Activated B cell treated with CpG ODN at 0.5 μM for 24 hours (primary cell): ENCODE data around the gene SEMA5B. TPM values are rescaled to one million over a fixed set of nuclear protein-coding genes. Genes with fewer than 3 reads are reported as not detected.

ENCODE experiments used
- ATAC-seq: fragments of 200-7000 bp; cut with Tn5 transposase; one replicate; pipeline ENCODE4 v1.10.0; 2021; ENCODE audit warnings: low read depth, mild to moderate bottlenecking, moderate library complexity
- CTCF ChIA-PET: fragments of 350-600 bp; sonication (Branson Sonifier 250); formaldehyde crosslinking; loops from one replicate; lab custom pipeline; 2021; ENCODE audit warnings: antibody characterized with exemption; lab: Charles Lee
- POLR2A ChIA-PET: fragments of 350-600 bp; sonication (Branson Sonifier 250); formaldehyde crosslinking; loops from one replicate; lab custom pipeline; 2021; ENCODE audit warnings: antibody characterized with exemption; lab: Charles Lee
- DNase-seq: peaks from one replicate; pipeline ENCODE4 v3.0.0; 2022
- H3K27ac Mint-ChIP-seq: one replicate; pipeline ENCODE4 v1.8.0; 2020; ENCODE audit warnings: mixed read lengths
- H3K27me3 Mint-ChIP-seq: one replicate; pipeline ENCODE4 v1.8.0; 2021; ENCODE audit warnings: mixed read lengths
- H3K36me3 Mint-ChIP-seq: one replicate; pipeline ENCODE4 v1.8.0; 2021; ENCODE audit warnings: low read depth, mixed read lengths
- H3K4me1 Mint-ChIP-seq: one replicate; pipeline ENCODE4 v1.8.0; 2021; ENCODE audit warnings: mixed read lengths
- H3K4me3 Mint-ChIP-seq: one replicate; pipeline ENCODE4 v1.8.0; 2020; ENCODE audit warnings: mild to moderate bottlenecking, mixed read lengths
- H3K9me3 Mint-ChIP-seq: one replicate; pipeline ENCODE4 v1.8.0; 2020; ENCODE audit warnings: mixed read lengths
- intact Hi-C: fragments of 100-400 bp; cut with micrococcal nuclease; formaldehyde crosslinking; loops from one replicate; pipeline ENCODE4 v1.15.1; 2024
- total RNA-seq: library from RNA; stranded (reverse); gene quantifications from 2 replicates; pipeline ENCODE4 v1.2.3, GENCODE V29; 2022
- TF ChIP-seq, protein P1 (sequence below): fragments of 200-600 bp; IDR thresholded peaks from one replicate; pipeline ENCODE4 v1.8.0; 2022; ENCODE audit warnings: antibody characterized with exemption, mild to moderate bottlenecking

SEMA5B gene
- total RNA-seq, 1 donor from 2014 or later = 1.6 TPM

DNA sequence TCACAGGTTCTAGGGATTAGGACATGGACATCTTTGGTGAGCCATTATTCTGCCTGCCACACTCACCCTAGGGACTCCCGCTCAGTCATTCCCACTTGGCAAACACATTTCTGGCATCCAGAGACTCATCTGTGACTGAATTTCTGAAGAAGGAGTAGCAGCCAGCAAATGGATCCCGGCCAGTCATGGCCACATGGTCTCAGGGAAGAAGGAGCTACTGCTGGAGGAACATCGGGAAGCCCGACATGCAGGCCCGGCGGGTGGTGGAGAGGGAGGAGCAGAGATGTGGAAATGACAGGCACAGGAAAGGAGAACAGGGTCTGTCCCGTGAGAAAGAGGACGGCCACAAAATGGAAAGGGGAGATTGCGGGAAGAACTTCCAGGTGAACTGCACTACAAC lies 65.4 kb downstream of the SEMA5B start:
- H3K36me3 Mint-ChIP-seq = no peaks in the 10 kb centered on the region
- H3K27ac Mint-ChIP-seq = no peak overlapping the region
- ChIA-PET POLR2A (no interaction called here), CTCF (interaction anchor here (0.6 to 1.1 kb wide), 2 partner anchors 66 to 1259 kb away, joined by 3 read pairs; partner anchors contain the start of gene SEMA5B)
- no peak overlapping the region for H3K4me3 Mint-ChIP-seq
- no peaks in the 10 kb centered on the region for H3K9me3 Mint-ChIP-seq
- DNase-seq (no peak), ATAC-seq (no peak)
- H3K4me1 Mint-ChIP-seq = no peaks in the 10 kb centered on the region
- TF ChIP-seq, protein P1, sequence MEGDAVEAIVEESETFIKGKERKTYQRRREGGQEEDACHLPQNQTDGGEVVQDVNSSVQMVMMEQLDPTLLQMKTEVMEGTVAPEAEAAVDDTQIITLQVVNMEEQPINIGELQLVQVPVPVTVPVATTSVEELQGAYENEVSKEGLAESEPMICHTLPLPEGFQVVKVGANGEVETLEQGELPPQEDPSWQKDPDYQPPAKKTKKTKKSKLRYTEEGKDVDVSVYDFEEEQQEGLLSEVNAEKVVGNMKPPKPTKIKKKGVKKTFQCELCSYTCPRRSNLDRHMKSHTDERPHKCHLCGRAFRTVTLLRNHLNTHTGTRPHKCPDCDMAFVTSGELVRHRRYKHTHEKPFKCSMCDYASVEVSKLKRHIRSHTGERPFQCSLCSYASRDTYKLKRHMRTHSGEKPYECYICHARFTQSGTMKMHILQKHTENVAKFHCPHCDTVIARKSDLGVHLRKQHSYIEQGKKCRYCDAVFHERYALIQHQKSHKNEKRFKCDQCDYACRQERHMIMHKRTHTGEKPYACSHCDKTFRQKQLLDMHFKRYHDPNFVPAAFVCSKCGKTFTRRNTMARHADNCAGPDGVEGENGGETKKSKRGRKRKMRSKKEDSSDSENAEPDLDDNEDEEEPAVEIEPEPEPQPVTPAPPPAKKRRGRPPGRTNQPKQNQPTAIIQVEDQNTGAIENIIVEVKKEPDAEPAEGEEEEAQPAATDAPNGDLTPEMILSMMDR = no peak
- intact Hi-C loops = no loop called here
- peaks cover 15% of the 10 kb centered on the region for H3K27me3 Mint-ChIP-seq

- TF ChIP-seq, protein P1 = no peak
- Mint-ChIP-seq H3K36me3 (no peaks in the 10 kb centered on the region), H3K4me1 (no peaks in the 10 kb centered on the region), H3K27ac (no peak overlapping the region), H3K9me3 (no peaks in the 10 kb centered on the region), H3K4me3 (no peak overlapping the region), H3K27me3 (peaks cover 18% of the 10 kb centered on the region)
- ATAC-seq (no peak), DNase-seq (no peak)
- CTCF ChIA-PET = no interaction called here
- POLR2A ChIA-PET = no interaction called here
- intact Hi-C loops = no loop called here
These were observed 66.4 kb downstream of the SEMA5B start for GRCh38 chr3:122961146-122961545.

DNA sequence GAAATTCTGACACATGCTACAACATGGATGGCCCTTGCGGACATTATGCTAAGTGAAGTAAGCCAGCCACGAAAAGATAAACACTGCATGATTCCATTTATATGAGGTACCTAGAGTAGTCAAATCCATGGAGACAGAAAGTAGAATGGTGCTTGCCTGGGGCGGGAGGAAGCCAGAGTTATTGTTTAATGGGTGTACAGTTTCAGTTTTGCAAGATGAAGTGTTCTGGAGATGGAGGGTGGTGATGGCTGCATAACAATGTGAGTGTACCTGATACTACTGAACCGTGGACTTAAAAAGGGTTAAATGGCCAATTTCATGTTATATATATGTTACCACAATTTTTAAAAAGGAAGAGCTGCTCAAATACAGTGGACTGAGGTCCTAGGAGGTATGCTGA lies 66.9 kb downstream of the SEMA5B start:
- Mint-ChIP-seq H3K4me3 (no peak overlapping the region), H3K9me3 (no peaks in the 10 kb centered on the region), H3K4me1 (no peaks in the 10 kb centered on the region), H3K27me3 (peaks cover 18% of the 10 kb centered on the region), H3K27ac (no peak overlapping the region), H3K36me3 (no peaks in the 10 kb centered on the region)
- no peak for DNase-seq
- intact Hi-C loops = no loop called here
- POLR2A ChIA-PET = no interaction called here
- TF ChIP-seq, protein P1 = no peak
- CTCF ChIA-PET = no interaction called here
- ATAC-seq = no peak

- no peak for ATAC-seq
- intact Hi-C loops = no loop called here
- no peaks in the 10 kb centered on the region for H3K4me1 Mint-ChIP-seq
- TF ChIP-seq, protein P1 = no peak
- peaks cover 18% of the 10 kb centered on the region for H3K27me3 Mint-ChIP-seq
- no peak overlapping the region for H3K27ac Mint-ChIP-seq
- H3K9me3 Mint-ChIP-seq = no peaks in the 10 kb centered on the region
- POLR2A ChIA-PET = no interaction called here
- no peaks in the 10 kb centered on the region for H3K36me3 Mint-ChIP-seq
- CTCF ChIA-PET = no interaction called here
- no peak for DNase-seq
- no peak overlapping the region for H3K4me3 Mint-ChIP-seq
These were observed 68.2 kb downstream of the SEMA5B start for GRCh38 chr3:122959339-122959738.

- TF ChIP-seq, protein P1 = no peak
- CTCF ChIA-PET = no interaction called here
- Mint-ChIP-seq H3K4me1 (no peaks in the 10 kb centered on the region), H3K36me3 (no peaks in the 10 kb centered on the region), H3K9me3 (no peaks in the 10 kb centered on the region), H3K27ac (no peak overlapping the region), H3K27me3 (peaks cover 18% of the 10 kb centered on the region), H3K4me3 (no peak overlapping the region)
- ATAC-seq (no peak), DNase-seq (no peak)
- intact Hi-C loops = no loop called here
- POLR2A ChIA-PET = interaction anchor here (0.5 kb wide), 1 partner anchor 1411 kb away, joined by 3 read pairs; no protein-coding TSS in a partner anchor
These were observed 69.6 kb downstream of the SEMA5B start for GRCh38 chr3:122957707-122958689.
